Measurements from ENCODE around the gene MRPS7.

GRCh38 chr17:75277664-75278071, 16.0 kb downstream of the MRPS7 start:
- TF ChIP-seq CTCF (IDR thresholded peaks at IDR 0.05; ENCODE audit: poor library complexity) (no peak), EZH2 (IDR thresholded peaks at IDR 0.05; ENCODE audit: borderline replicate concordance) (no peak), EZH2phosphoT487 (IDR thresholded peaks at IDR 0.05; ENCODE audit: low read depth, severe bottlenecking, unreplicated experiment) (no peak)

Measured in hepatocyte (in vitro differentiated cells).